ENCODE measurements around the gene SAA1. TPM values are rescaled to one million over a fixed set of nuclear protein-coding genes. Genes with fewer than 3 reads are reported as not detected.
"Not testable (repeated sequence)": the region's sequence is repeated elsewhere in the genome, so short reads cannot be mapped to it uniquely, and the experiment has no call there.

Gene SAA1
- total and polyA plus RNA-seq, 7 experiments from 2014 or later: not detected

GRCh38 chr11:18254781-18255361 lies 11.2 kb upstream of the SAA1 start:
- H3K4me1 Mint-ChIP-seq: peaks cover 0 to 9% (median 0%) of the 10 kb centered on the region in 7 donors
- intact Hi-C loops (cut with micrococcal nuclease): no loop called here
- ATAC-seq: no peak
- H3K4me3 Mint-ChIP-seq: no peak overlapping the region
- Histone ChIP-seq H3K36me3 (ENCODE audit: control insufficient read depth in 2 of 3, insufficient read depth in 3 of 3, low read length in 3 of 3) (no peaks in the 10 kb centered on the region), H3K9me3 (ENCODE audit: control insufficient read depth in 2 of 3, low read length in 3 of 3) (no peaks in the 10 kb centered on the region), H3K27ac (ENCODE audit: low read depth, low read length) (no peak overlapping the region), H3K4me3 (ENCODE audit: low read length) (no peak overlapping the region), H3K27me3 (ENCODE audit: control insufficient read depth in 2 of 2, insufficient read depth in 2 of 2, low read length in 2 of 2) (no peaks in the 10 kb centered on the region), H3K4me1 (ENCODE audit: control insufficient read depth in 2 of 2, insufficient read depth in 2 of 2, low read length in 2 of 2) (no peaks in the 10 kb centered on the region)
- no peaks in the 10 kb centered on the region for H3K36me3 Mint-ChIP-seq
- POLR2A ChIA-PET: no interaction called here
- peaks cover 0 to 13% (median 0%) of the 10 kb centered on the region in 5 donors for H3K27me3 Mint-ChIP-seq
- H3K27ac Mint-ChIP-seq: no peak overlapping the region
- H3K9me3 Mint-ChIP-seq: peaks cover 0 to 5% (median 0%) of the 10 kb centered on the region in 11 donors
- no peak for DNase-seq
- CTCF ChIA-PET: no interaction called here

GRCh38 chr11:18259259-18259658 lies 6.8 kb upstream of the SAA1 start:
- peaks cover 0 to 10% (median 0%) of the 10 kb centered on the region in 7 donors for H3K4me1 Mint-ChIP-seq
- H3K27ac Mint-ChIP-seq: no peak overlapping the region
- no peaks in the 10 kb centered on the region for H3K4me1 ChIP-seq (ENCODE audit: control insufficient read depth in 2 of 2, insufficient read depth in 2 of 2, low read length in 2 of 2)
- CTCF ChIA-PET: no interaction called here
- H3K9me3 ChIP-seq (ENCODE audit: control insufficient read depth in 2 of 3, low read length in 3 of 3): no peaks in the 10 kb centered on the region
- POLR2A ChIA-PET: no interaction called here
- no peaks in the 10 kb centered on the region for H3K36me3 ChIP-seq (ENCODE audit: control insufficient read depth in 2 of 3, insufficient read depth in 3 of 3, low read length in 3 of 3)
- no peaks in the 10 kb centered on the region for H3K36me3 Mint-ChIP-seq
- H3K27me3 Mint-ChIP-seq: peaks cover 0 to 19% (median 0%) of the 10 kb centered on the region in 5 donors
- H3K4me3 ChIP-seq (ENCODE audit: low read length): no peak overlapping the region
- H3K4me3 Mint-ChIP-seq: no peak overlapping the region
- no peaks in the 10 kb centered on the region for H3K27me3 ChIP-seq (ENCODE audit: control insufficient read depth in 2 of 2, insufficient read depth in 2 of 2, low read length in 2 of 2)
- H3K27ac ChIP-seq (ENCODE audit: low read depth, low read length): no peak overlapping the region
- ATAC-seq (no peak), DNase-seq (no peak)
- intact Hi-C loops (cut with micrococcal nuclease): no loop called here
- H3K9me3 Mint-ChIP-seq: peaks cover 0 to 4% (median 0%) of the 10 kb centered on the region in 11 donors

- peaks cover 0 to 15% (median 0%) of the 10 kb centered on the region in 7 donors for H3K4me1 Mint-ChIP-seq
- no peaks in the 10 kb centered on the region for H3K9me3 ChIP-seq (ENCODE audit: control insufficient read depth in 2 of 3, low read length in 3 of 3)
- H3K27ac Mint-ChIP-seq: no peak overlapping the region
- ATAC-seq (no peak), DNase-seq (no peak)
- intact Hi-C loops (cut with micrococcal nuclease): no loop called here
- H3K36me3 Mint-ChIP-seq: no peaks in the 10 kb centered on the region
- H3K27ac ChIP-seq (ENCODE audit: low read depth, low read length): no peak overlapping the region
- no peak overlapping the region for H3K4me3 ChIP-seq (ENCODE audit: low read length)
- H3K36me3 ChIP-seq (ENCODE audit: control insufficient read depth in 2 of 3, insufficient read depth in 3 of 3, low read length in 3 of 3): no peaks in the 10 kb centered on the region
- peaks cover 0 to 17% (median 0%) of the 10 kb centered on the region in 5 donors for H3K27me3 Mint-ChIP-seq
- ChIA-PET CTCF (no interaction called here), POLR2A (no interaction called here)
- H3K4me3 Mint-ChIP-seq: no peak overlapping the region
- H3K27me3 ChIP-seq (ENCODE audit: control insufficient read depth in 2 of 2, insufficient read depth in 2 of 2, low read length in 2 of 2): no peaks in the 10 kb centered on the region
- H3K4me1 ChIP-seq (ENCODE audit: control insufficient read depth in 2 of 2, insufficient read depth in 2 of 2, low read length in 2 of 2): no peaks in the 10 kb centered on the region
- H3K9me3 Mint-ChIP-seq: peaks cover 0 to 1% (median 0%) of the 10 kb centered on the region in 11 donors
These were observed 4.3 kb upstream of the SAA1 start for GRCh38 chr11:18261721-18262120.

- H3K27ac ChIP-seq (ENCODE audit: low read depth, low read length); DNase-seq; H3K36me3 ChIP-seq (ENCODE audit: control insufficient read depth in 2 of 3, insufficient read depth in 3 of 3, low read length in 3 of 3); H3K27ac Mint-ChIP-seq; intact Hi-C loops (cut with micrococcal nuclease); H3K4me3 ChIP-seq (ENCODE audit: low read length); H3K9me3 Mint-ChIP-seq; H3K27me3 ChIP-seq (ENCODE audit: control insufficient read depth in 2 of 2, insufficient read depth in 2 of 2, low read length in 2 of 2); H3K9me3 ChIP-seq (ENCODE audit: control insufficient read depth in 2 of 3, low read length in 3 of 3); H3K4me3 Mint-ChIP-seq; ATAC-seq; H3K4me1 ChIP-seq (ENCODE audit: control insufficient read depth in 2 of 2, insufficient read depth in 2 of 2, low read length in 2 of 2); CTCF ChIA-PET; H3K36me3 Mint-ChIP-seq; POLR2A ChIA-PET: not testable (repeated sequence)
- peaks cover 0 to 14% (median 0%) of the 10 kb centered on the region in 5 donors for H3K27me3 Mint-ChIP-seq
- H3K4me1 Mint-ChIP-seq: peaks cover 0 to 19% (median 0%) of the 10 kb centered on the region in 7 donors
These were observed 3.2 kb upstream of the SAA1 start for GRCh38 chr11:18262681-18263350.

GRCh38 chr11:18264035-18264434 lies 2.0 kb upstream of the SAA1 start:
- peaks cover 0 to 22% (median 0%) of the 10 kb centered on the region in 7 donors for H3K4me1 Mint-ChIP-seq
- DNase-seq (no peak), ATAC-seq (no peak)
- Histone ChIP-seq H3K4me1 (ENCODE audit: control insufficient read depth in 2 of 2, insufficient read depth in 2 of 2, low read length in 2 of 2) (peaks cover 0 to 3% of the 10 kb centered on the region in 2 donors), H3K36me3 (ENCODE audit: control insufficient read depth in 2 of 3, insufficient read depth in 3 of 3, low read length in 3 of 3) (no peaks in the 10 kb centered on the region), H3K27ac (ENCODE audit: low read depth, low read length) (no peak overlapping the region), H3K4me3 (ENCODE audit: low read length) (no peak overlapping the region), H3K9me3 (ENCODE audit: control insufficient read depth in 2 of 3, low read length in 3 of 3) (no peaks in the 10 kb centered on the region), H3K27me3 (ENCODE audit: control insufficient read depth in 2 of 2, insufficient read depth in 2 of 2, low read length in 2 of 2) (no peaks in the 10 kb centered on the region)
- peaks cover 0 to 1% (median 0%) of the 10 kb centered on the region in 11 donors for H3K9me3 Mint-ChIP-seq
- H3K4me3 Mint-ChIP-seq: no peak overlapping the region
- CTCF ChIA-PET: no interaction called here
- peaks cover 0 to 11% (median 0%) of the 10 kb centered on the region in 5 donors for H3K27me3 Mint-ChIP-seq
- POLR2A ChIA-PET: no interaction called here
- intact Hi-C loops (cut with micrococcal nuclease): no loop called here
- no peaks in the 10 kb centered on the region for H3K36me3 Mint-ChIP-seq
- no peak overlapping the region for H3K27ac Mint-ChIP-seq

- H3K4me1 Mint-ChIP-seq: peaks cover 0 to 22% (median 0%) of the 10 kb centered on the region in 7 donors
- intact Hi-C loops (cut with micrococcal nuclease): no loop called here
- no peaks in the 10 kb centered on the region for H3K27me3 ChIP-seq (ENCODE audit: control insufficient read depth in 2 of 2, insufficient read depth in 2 of 2, low read length in 2 of 2)
- no peaks in the 10 kb centered on the region for H3K9me3 ChIP-seq (ENCODE audit: control insufficient read depth in 2 of 3, low read length in 3 of 3)
- no peak overlapping the region for H3K27ac ChIP-seq (ENCODE audit: low read depth, low read length)
- H3K4me1 ChIP-seq (ENCODE audit: control insufficient read depth in 2 of 2, insufficient read depth in 2 of 2, low read length in 2 of 2): peaks cover 0 to 3% of the 10 kb centered on the region in 2 donors
- ATAC-seq (no peak), DNase-seq (no peak)
- ChIA-PET POLR2A (no interaction called here), CTCF (no interaction called here)
- no peaks in the 10 kb centered on the region for H3K36me3 ChIP-seq (ENCODE audit: control insufficient read depth in 2 of 3, insufficient read depth in 3 of 3, low read length in 3 of 3)
- H3K27me3 Mint-ChIP-seq: peaks cover 0 to 10% (median 0%) of the 10 kb centered on the region in 5 donors
- H3K9me3 Mint-ChIP-seq: peaks cover 0 to 1% (median 0%) of the 10 kb centered on the region in 11 donors
- H3K27ac Mint-ChIP-seq: no peak overlapping the region
- no peak overlapping the region for H3K4me3 ChIP-seq (ENCODE audit: low read length)
- no peak overlapping the region for H3K4me3 Mint-ChIP-seq
- H3K36me3 Mint-ChIP-seq: no peaks in the 10 kb centered on the region
These were observed 1.1 kb upstream of the SAA1 start for GRCh38 chr11:18264677-18265555.
